ENCODE results near the gene AMIGO3. TPM values are rescaled to one million over a fixed set of nuclear protein-coding genes. Genes with fewer than 3 reads are reported as not detected.

Gene AMIGO3
- total and polyA plus RNA-seq, 12 donors: 0.28 to 3.0 (median 1.2) TPM; not detected in 4

GRCh38 chr3:49668414-49668797, 51.1 kb downstream of the AMIGO3 start:
- no peak for TF ChIP-seq POLR2A (IDR thresholded peaks at IDR 0.05)
- TF ChIP-seq, protein P1, sequence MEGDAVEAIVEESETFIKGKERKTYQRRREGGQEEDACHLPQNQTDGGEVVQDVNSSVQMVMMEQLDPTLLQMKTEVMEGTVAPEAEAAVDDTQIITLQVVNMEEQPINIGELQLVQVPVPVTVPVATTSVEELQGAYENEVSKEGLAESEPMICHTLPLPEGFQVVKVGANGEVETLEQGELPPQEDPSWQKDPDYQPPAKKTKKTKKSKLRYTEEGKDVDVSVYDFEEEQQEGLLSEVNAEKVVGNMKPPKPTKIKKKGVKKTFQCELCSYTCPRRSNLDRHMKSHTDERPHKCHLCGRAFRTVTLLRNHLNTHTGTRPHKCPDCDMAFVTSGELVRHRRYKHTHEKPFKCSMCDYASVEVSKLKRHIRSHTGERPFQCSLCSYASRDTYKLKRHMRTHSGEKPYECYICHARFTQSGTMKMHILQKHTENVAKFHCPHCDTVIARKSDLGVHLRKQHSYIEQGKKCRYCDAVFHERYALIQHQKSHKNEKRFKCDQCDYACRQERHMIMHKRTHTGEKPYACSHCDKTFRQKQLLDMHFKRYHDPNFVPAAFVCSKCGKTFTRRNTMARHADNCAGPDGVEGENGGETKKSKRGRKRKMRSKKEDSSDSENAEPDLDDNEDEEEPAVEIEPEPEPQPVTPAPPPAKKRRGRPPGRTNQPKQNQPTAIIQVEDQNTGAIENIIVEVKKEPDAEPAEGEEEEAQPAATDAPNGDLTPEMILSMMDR (IDR thresholded peaks at IDR 0.05): no peak
- 46 to 61% (median 60%) methylated on average over 4 to 5 of the region's 5 CpGs for WGBS, 4 donors
- H3K27me3 ChIP-seq: no peaks in the 10 kb centered on the region
- H3K4me3 ChIP-seq: no peak overlapping the region
- H3K36me3 ChIP-seq (replicated peaks in 1 of 2): no peaks in the 10 kb centered on the region
- intact Hi-C loops (cut with DNase I): loop anchor here in 1 of 2 donors (5.0 kb wide), 1 partner anchor 136 kb away; no protein-coding TSS in a partner anchor
- DNase-seq: no peak
- no peak overlapping the region for H3K27ac ChIP-seq
- no peaks in the 10 kb centered on the region for H3K9me3 ChIP-seq (replicated peaks in 1 of 3)
- peaks cover 4 to 14% of the 10 kb centered on the region in 2 donors for H3K4me1 ChIP-seq (replicated peaks in 1 of 2)

GRCh38 chr3:49667701-49668413, 51.6 kb downstream of the AMIGO3 start:
- intact Hi-C loops (cut with DNase I): loop anchor here in 1 of 2 donors (5.0 kb wide), 1 partner anchor 136 kb away; no protein-coding TSS in a partner anchor
- Histone ChIP-seq H3K9me3 (replicated peaks in 1 of 3) (no peaks in the 10 kb centered on the region), H3K27me3 (no peaks in the 10 kb centered on the region), H3K4me3 (no peak overlapping the region), H3K36me3 (replicated peaks in 1 of 2) (no peaks in the 10 kb centered on the region), H3K27ac (no peak overlapping the region), H3K4me1 (replicated peaks in 1 of 2) (peaks cover 0 to 10% of the 10 kb centered on the region in 2 donors)
- 80 to 87% (median 85%) methylated on average over 15 to 25 of the region's 25 CpGs for WGBS, 4 donors
- DNase-seq: no peak
- TF ChIP-seq, protein P1 (IDR thresholded peaks at IDR 0.05): no peak

Small RNAs within 50 kb of the gene (small RNA-seq; reads per million reads assigned to genes)
- gene AMIGO3 (0 reads per million in 2 donors), gene COX6CP14 (0 reads per million in 2 donors)

Other genes starting within 250 kb of the AMIGO3 start
- gene DAG1, start 249.4 kb downstream of the AMIGO3 start, total RNA-seq: 100 to 1,000 TPM in 2 of 9 donors, 10 to 100 TPM in 7; 32.9 to 173 (median 78.9) TPM
- 10 to 100 TPM in 1 of 3 donors, 1 to 10 TPM in 2; 9.1 to 41.4 (median 9.1) TPM for gene DAG1, start 249.4 kb downstream of the AMIGO3 start, polyA plus RNA-seq
- 1 to 10 TPM in 8 of 9 donors, under 1 TPM in 1; 0.72 to 4.6 (median 1.6) TPM for gene BSN, start 165.2 kb downstream of the AMIGO3 start, total RNA-seq
- gene BSN, start 165.2 kb downstream of the AMIGO3 start, polyA plus RNA-seq: 1 to 10 TPM in 2 of 3 donors, under 1 TPM in 1; 0.27 to 3.9 (median 1.3) TPM
- gene APEH, start 45.3 kb downstream of the AMIGO3 start, total RNA-seq: 100 to 1,000 TPM in 7 of 9 donors, 10 to 100 TPM in 2; 86.6 to 166 (median 128) TPM
- gene APEH, start 45.3 kb downstream of the AMIGO3 start, polyA plus RNA-seq: 100 to 1,000 TPM in 1 of 3 donors, 10 to 100 TPM in 2; 36.5 to 124 (median 45.9) TPM
- 10 to 100 TPM; 13.4 to 92.0 (median 45.0) TPM for gene MST1, start 30.2 kb downstream of the AMIGO3 start, total RNA-seq
- 100 to 1,000 TPM in 2 of 3 donors, 1 to 10 TPM in 1; 7.5 to 241 (median 240) TPM for gene MST1, start 30.2 kb downstream of the AMIGO3 start, polyA plus RNA-seq
- gene RNF123, start 30.1 kb downstream of the AMIGO3 start, total RNA-seq: 10 to 100 TPM; 19.5 to 62.3 (median 37.3) TPM
- 10 to 100 TPM; 35.1 to 59.6 (median 48.8) TPM for gene RNF123, start 30.1 kb downstream of the AMIGO3 start, polyA plus RNA-seq
- gene GMPPB, start 4.3 kb upstream of the AMIGO3 start, total RNA-seq: 100 to 1,000 TPM in 1 of 9 donors, 10 to 100 TPM in 8; 22.3 to 141 (median 30.4) TPM
- 10 to 100 TPM; 11.2 to 38.5 (median 20.2) TPM for gene GMPPB, start 4.3 kb upstream of the AMIGO3 start, polyA plus RNA-seq
- 10 to 100 TPM; 25.6 to 73.9 (median 50.9) TPM for gene IP6K1, start 66.9 kb upstream of the AMIGO3 start, total RNA-seq
- gene IP6K1, start 66.9 kb upstream of the AMIGO3 start, polyA plus RNA-seq: 10 to 100 TPM; 12.3 to 29.5 (median 14.2) TPM
- under 1 TPM in 2 of 9 donors, not detected in 7; 0.23 to 0.25 TPM for gene CDHR4, start 80.2 kb upstream of the AMIGO3 start, total RNA-seq
- gene CDHR4, start 80.2 kb upstream of the AMIGO3 start, polyA plus RNA-seq: under 1 TPM in 1 of 3 donors, not detected in 2; 0.17 TPM
- gene INKA1, start 83.6 kb upstream of the AMIGO3 start, total RNA-seq: 1 to 10 TPM; 1.8 to 5.5 (median 3.1) TPM
- 10 to 100 TPM in 1 of 3 donors, 1 to 10 TPM in 1, under 1 TPM in 1; 0.35 to 15.2 (median 6.3) TPM for gene INKA1, start 83.6 kb upstream of the AMIGO3 start, polyA plus RNA-seq
- 100 to 1,000 TPM in 1 of 9 donors, 10 to 100 TPM in 8; 27.8 to 102 (median 52.3) TPM for gene UBA7, start 94.3 kb upstream of the AMIGO3 start, total RNA-seq
- 100 to 1,000 TPM in 2 of 3 donors, 10 to 100 TPM in 1; 17.5 to 232 (median 136) TPM for gene UBA7, start 94.3 kb upstream of the AMIGO3 start, polyA plus RNA-seq
- gene TRAIP, start 136.9 kb upstream of the AMIGO3 start, total RNA-seq: 1 to 10 TPM in 8 of 9 donors, under 1 TPM in 1; 0.60 to 6.9 (median 2.3) TPM
- 1 to 10 TPM; 2.1 to 3.3 (median 2.2) TPM for gene TRAIP, start 136.9 kb upstream of the AMIGO3 start, polyA plus RNA-seq
- gene CAMKV, start 150.2 kb upstream of the AMIGO3 start, total RNA-seq: 1 to 10 TPM in 2 of 9 donors, under 1 TPM in 3, not detected in 4; 0.27 to 1.5 (median 0.67) TPM
- 1 to 10 TPM in 1 of 3 donors, under 1 TPM in 2; 0.27 to 1.1 (median 0.55) TPM for gene CAMKV, start 150.2 kb upstream of the AMIGO3 start, polyA plus RNA-seq
- gene MST1R, start 184.2 kb upstream of the AMIGO3 start, total RNA-seq: 1 to 10 TPM in 1 of 9 donors, under 1 TPM in 7, not detected in 1; 0.33 to 1.2 (median 0.60) TPM
- 1 to 10 TPM in 2 of 3 donors, under 1 TPM in 1; 0.18 to 2.5 (median 2.0) TPM for gene MST1R, start 184.2 kb upstream of the AMIGO3 start, polyA plus RNA-seq
- 10 to 100 TPM; 11.5 to 21.9 (median 14.6) TPM for gene MON1A, start 210.1 kb upstream of the AMIGO3 start, total RNA-seq
- gene MON1A, start 210.1 kb upstream of the AMIGO3 start, polyA plus RNA-seq: 10 to 100 TPM; 10.6 to 14.2 (median 12.9) TPM
- 100 to 1,000 TPM in 3 of 9 donors, 10 to 100 TPM in 6; 34.8 to 129 (median 70.4) TPM for gene RBM6, start 220.5 kb upstream of the AMIGO3 start, total RNA-seq
- 100 to 1,000 TPM in 2 of 3 donors, 10 to 100 TPM in 1; 54.6 to 700 (median 224) TPM for gene RBM6, start 220.5 kb upstream of the AMIGO3 start, polyA plus RNA-seq

All from adrenal gland (tissue), 12 donors.